GM12891 (cell line): Measurements from ENCODE around the gene ATXN7L2.

ENCODE experiments used
- DNase-seq: peaks from one replicate; pipeline ENCODE4 v3.0.0; 2011; ENCODE audit warnings: low spot score; ENCODE audit not compliant: insufficient read length
- FAIRE-seq: peaks from 2 replicates; lab custom pipeline; 2011; peaks lifted over from hg19 to GRCh38; lab: Jason Lieb, UNC
- PAX5 ChIP-seq: IDR thresholded peaks from 2 replicates; pipeline ENCODE4 v1.6.1; 2011; ENCODE audit warnings: low read length, moderate library complexity, mild to moderate bottlenecking; ENCODE audit not compliant: insufficient read depth, severe bottlenecking
- POLR2A ChIP-seq: IDR thresholded peaks from 2 replicates; pipeline ENCODE4 v1.6.1; 2011; ENCODE audit warnings: low read depth, low read length, control low read depth
- POLR2AphosphoS5 ChIP-seq: IDR thresholded peaks from 2 replicates; pipeline ENCODE4 v1.6.1; 2011; ENCODE audit warnings: low read depth, low read length, control low read depth
- POU2F2 ChIP-seq: IDR thresholded peaks from 2 replicates; pipeline ENCODE4 v1.6.1; 2011; ENCODE audit warnings: low read depth, mild to moderate bottlenecking, control low read depth, low read length, moderate library complexity
- SPI1 ChIP-seq: IDR thresholded peaks from 2 replicates; pipeline ENCODE4 v1.6.1; 2011; ENCODE audit warnings: low read depth, low read length, control low read depth
- TAF1 ChIP-seq: IDR thresholded peaks from 2 replicates; pipeline ENCODE4 v1.6.1; 2011; ENCODE audit warnings: low read depth, low read length, control low read depth

ATXN7L2 gene

DNA sequence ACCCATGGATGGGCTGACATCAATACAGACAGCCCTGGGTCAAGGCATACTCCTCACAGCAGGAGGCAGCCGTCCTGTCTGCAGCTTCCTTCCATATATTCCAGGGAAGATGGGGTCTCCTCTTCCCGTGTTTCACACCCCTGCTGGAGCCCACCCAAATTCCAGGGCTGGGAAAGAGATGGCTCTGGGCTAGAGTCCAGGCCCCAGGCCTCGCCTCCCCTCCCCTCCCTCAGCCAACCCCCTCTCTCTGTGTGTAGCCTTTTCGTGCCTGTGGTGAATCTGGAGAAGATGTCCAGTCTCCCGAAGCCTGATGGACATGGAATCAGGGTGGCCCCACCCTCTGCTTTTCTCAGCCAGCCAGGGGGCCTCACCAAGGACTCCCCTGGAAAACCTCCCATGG, 3.6 kb downstream of the ATXN7L2 start:
- DNase-seq: no peak
- FAIRE-seq: no peak
- TF ChIP-seq POLR2A: no peak
- no peak for TF ChIP-seq SPI1
- TF ChIP-seq TAF1: no peak
- TF ChIP-seq POU2F2: no peak
- no peak for TF ChIP-seq POLR2AphosphoS5

DNA sequence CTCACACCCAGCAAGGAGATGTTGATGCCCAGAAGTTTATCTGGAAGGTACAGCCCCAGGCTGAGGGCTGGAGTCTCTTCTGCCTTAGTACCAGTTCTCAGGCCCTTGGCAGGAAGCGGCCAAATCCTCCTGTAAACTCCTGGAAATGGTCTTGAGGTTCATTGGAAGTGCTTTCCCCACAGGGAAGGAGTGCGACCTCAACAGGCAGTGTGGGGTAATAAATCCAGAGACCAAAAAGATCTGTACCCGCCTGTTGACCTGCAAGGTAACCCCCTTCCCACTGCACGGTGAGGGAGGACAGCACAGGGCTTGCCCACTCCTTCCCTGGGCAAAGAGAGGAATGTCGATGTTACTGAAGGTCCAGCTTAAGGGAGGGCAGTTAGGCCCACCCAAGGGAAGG, 4.5 kb downstream of the ATXN7L2 start:
- DNase-seq (no peak), FAIRE-seq (no peak)
- TF ChIP-seq POU2F2: no peak
- no peak for TF ChIP-seq PAX5
- TF ChIP-seq TAF1: no peak
- TF ChIP-seq POLR2AphosphoS5: no peak
- no peak for TF ChIP-seq SPI1
- TF ChIP-seq POLR2A: no peak

DNA sequence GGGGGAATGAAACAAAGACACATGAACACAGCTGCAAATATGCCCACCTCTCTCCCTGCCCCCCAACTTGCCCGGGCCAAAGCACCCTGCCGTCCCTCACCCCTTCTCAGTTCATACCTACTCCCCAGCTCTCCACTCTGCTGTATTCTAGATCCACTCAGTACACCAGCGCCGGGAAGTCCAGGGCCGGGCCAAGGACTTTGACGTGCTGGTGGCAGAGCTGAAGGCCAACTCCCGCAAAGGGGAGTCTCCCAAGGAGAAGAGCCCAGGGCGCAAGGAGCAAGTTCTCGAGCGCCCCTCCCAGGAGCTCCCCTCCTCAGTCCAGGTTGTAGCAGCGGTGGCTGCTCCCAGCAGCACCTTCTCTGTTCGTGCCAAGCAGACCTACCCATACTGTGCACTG, 5.0 kb downstream of the ATXN7L2 start:
- FAIRE-seq: no peak
- DNase-seq: no peak
- TF ChIP-seq SPI1: no peak
- TF ChIP-seq POLR2AphosphoS5: no peak
- TF ChIP-seq POLR2A: no peak
- TF ChIP-seq TAF1: no peak
- no peak for TF ChIP-seq PAX5
- TF ChIP-seq POU2F2: no peak

DNA sequence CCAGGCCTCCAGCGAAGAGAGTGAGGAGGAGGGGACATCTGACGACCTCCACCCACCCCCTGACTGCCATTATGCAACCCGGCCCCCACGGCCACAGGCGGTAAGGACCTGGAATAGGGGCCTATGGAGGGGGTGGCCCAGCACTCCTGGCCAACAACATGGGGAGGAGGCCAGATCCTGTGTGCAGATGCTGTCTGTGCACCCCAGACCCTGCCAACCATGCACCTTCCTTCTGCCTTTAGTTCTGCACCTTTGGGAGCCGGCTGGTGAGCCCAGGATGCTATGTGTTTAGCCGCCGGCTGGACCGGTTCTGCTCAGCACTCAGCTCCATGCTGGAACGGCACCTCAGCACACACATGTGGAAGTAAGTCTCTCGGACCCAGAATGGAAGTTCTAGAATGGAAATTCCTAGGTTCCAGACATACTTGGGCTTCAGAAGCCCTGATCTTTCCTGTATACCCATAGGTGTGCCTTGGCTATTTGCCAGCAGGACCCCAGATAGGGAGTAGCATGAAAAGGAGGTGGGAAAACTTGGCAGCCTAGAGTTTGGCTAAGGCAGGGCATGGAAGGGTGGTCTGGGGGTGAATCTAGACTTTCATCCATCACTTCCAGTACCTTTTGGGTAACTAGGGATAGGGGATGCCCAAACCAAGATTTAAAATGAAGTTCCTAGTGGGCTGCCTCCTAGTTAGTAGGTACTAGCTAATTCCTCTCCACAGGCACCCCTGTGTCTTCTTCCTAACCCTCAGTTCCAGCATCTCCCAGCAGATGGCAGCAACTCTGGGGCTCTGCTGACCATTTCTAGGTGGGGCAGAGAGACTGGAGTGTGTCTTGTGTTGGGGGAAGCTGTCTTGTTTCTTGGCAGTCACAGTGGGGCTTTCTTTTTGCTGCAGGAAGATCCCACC, 6.6 kb downstream of the ATXN7L2 start:
- FAIRE-seq (peak; percentile 38), DNase-seq (peak; percentile 63)
- TF ChIP-seq POU2F2 (no peak), POLR2A (no peak), POLR2AphosphoS5 (no peak), PAX5 (no peak), TAF1 (no peak), SPI1 (no peak)

DNA sequence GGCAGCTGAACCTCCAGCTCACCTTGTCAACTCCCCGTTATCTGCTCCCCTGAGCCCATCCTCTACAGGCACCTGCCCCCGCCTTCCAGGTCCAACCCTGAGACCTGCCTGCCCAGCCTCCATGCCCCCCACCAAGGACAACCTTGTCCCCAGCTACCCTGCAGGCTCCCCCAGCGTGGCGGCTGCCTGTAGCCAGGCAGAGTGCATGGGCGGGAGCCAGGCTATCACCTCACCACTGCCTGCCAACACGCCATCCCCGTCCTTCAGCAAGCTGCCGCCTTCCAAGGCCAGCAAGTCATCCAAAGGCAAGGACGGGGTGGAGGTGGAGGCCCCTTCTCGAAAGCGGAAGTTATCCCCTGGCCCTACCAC, 7.2 kb downstream of the ATXN7L2 start:
- no peak for FAIRE-seq
- no peak for DNase-seq
- TF ChIP-seq PAX5: no peak

DNA sequence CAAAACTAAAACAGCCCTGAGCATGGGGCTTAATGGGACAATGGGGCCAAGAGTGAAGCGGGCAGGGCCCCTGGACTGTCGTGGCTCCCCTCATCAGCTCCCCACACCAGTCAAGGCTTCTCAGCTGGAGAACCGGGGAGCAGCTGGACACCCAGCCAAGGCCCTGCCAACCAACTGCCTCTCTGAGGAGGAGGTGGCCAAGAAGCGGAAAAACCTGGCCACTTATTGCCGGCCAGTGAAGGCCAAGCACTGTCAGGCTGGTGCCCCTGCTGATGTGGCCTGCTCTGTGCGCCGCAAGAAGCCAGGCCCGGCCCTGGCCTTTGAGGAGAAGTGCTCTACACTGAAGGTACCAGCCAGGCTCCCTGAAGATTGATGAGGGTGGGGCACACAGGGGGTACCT, 7.7 kb downstream of the ATXN7L2 start:
- no peak for FAIRE-seq
- no peak for DNase-seq
- no peak for TF ChIP-seq POLR2A
- TF ChIP-seq PAX5: no peak
- TF ChIP-seq POLR2AphosphoS5: no peak
- TF ChIP-seq TAF1: no peak
- no peak for TF ChIP-seq SPI1
- TF ChIP-seq POU2F2: no peak

GRCh38 chr1:109492779-109493178, 9.1 kb downstream of the ATXN7L2 start:
- no peak for FAIRE-seq
- TF ChIP-seq POLR2A (no peak), SPI1 (no peak), TAF1 (no peak), PAX5 (no peak), POU2F2 (no peak), POLR2AphosphoS5 (no peak)

GRCh38 chr1:109493227-109493626, 9.5 kb downstream of the ATXN7L2 start:
- no peak for DNase-seq
- no peak for FAIRE-seq
- no peak for TF ChIP-seq POLR2A
- no peak for TF ChIP-seq POU2F2
- no peak for TF ChIP-seq PAX5
- TF ChIP-seq SPI1: no peak
- TF ChIP-seq TAF1: no peak
- no peak for TF ChIP-seq POLR2AphosphoS5

More at GRCh38 chr1:109492779-109493178, 9.1 kb downstream of the ATXN7L2 start:
- DNase-seq: no peak

DNA sequence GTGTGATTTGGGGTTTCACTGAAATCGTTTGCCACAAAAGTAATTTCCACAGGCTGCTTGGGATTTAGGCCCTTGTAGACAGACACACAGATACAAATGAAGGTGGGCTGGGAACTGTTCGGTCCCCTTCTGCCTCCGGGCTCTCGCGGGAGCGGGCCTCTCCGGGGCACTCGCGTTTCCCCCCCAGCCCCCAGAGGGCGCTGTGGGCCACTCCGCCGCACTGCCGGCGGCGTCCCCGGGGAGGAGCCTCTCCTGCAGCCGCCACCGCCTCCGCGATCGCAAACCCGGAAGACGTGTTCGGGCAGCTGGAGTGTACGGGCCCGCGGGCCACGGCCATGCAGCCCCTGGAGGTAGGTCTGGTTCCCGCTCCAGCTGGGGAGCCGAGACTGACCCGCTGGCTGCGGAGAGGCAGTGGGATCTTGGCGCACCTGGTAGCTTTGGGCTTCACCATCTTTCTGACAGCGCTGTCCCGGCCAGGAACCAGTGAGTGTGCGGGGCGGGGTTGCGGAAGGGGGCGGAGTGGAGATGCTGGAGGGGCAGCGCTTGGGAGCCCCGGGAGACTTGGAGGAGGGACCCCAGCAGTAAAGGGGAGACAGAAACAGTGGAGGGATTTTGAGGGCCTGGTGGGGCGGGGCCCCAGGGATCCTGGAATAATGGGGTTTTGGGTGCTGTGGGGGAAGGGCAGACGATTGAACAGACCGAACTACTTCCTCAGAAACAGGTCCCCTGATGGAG, 10.3 kb downstream of the ATXN7L2 start, which contains the start of gene CYB561D1:
Gene CYB561D1, plus strand, starts transcription at position 290 of the 735 bp plus-strand sequence. Its CDS starts 46 bp downstream, at position 336.
- FAIRE-seq (peak; percentile 97), DNase-seq (peak; percentile 96)
- TF ChIP-seq TAF1 (peak; percentile 71; the same call in 1 of the 2 replicates), POLR2A (peak; percentile 91), POLR2AphosphoS5 (peak; percentile 87), PAX5 (no peak), SPI1 (0 out of 2 replicates have a peak, but pooled peaks have one; percentile 18), POU2F2 (peak; percentile 82)

GRCh38 chr1:109495738-109496137, 12.0 kb downstream of the ATXN7L2 start:
- FAIRE-seq: no peak
- no peak for DNase-seq
- TF ChIP-seq SPI1 (no peak), TAF1 (no peak)
